Activated naive CD8-positive, alpha-beta T cell treated with anti-CD3 and anti-CD28 coated beads, Interleukin-2, amount 50 U/mL, for 16 hours (primary cell): ENCODE measurements around the gene NES.

Source experiments
- DNase-seq: peaks from one replicate; pipeline ENCODE4 v3.0.0-alpha.2; 2020; ENCODE audit warnings: low read depth, low spot score

Gene NES

DNA sequence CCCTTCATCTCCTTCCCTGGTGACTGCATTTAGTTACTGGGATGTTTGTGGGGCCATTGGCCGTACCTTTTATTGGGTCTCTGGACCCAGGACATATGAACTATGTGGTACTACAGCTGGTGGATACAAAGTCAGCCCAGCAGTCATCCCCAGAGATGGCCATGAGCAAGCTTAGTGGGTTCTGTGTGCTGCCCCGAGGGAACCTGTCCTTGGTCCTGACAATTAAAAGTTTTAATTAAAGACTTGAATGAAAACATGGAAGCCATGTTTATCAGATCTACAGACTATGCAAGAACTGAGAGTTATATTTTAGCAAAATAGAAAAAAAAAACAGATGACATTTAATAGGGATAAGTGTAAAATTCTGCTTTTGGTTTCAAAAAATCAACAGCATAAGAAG, 2.8 kb upstream of the NES start:
- no peak for DNase-seq

DNA sequence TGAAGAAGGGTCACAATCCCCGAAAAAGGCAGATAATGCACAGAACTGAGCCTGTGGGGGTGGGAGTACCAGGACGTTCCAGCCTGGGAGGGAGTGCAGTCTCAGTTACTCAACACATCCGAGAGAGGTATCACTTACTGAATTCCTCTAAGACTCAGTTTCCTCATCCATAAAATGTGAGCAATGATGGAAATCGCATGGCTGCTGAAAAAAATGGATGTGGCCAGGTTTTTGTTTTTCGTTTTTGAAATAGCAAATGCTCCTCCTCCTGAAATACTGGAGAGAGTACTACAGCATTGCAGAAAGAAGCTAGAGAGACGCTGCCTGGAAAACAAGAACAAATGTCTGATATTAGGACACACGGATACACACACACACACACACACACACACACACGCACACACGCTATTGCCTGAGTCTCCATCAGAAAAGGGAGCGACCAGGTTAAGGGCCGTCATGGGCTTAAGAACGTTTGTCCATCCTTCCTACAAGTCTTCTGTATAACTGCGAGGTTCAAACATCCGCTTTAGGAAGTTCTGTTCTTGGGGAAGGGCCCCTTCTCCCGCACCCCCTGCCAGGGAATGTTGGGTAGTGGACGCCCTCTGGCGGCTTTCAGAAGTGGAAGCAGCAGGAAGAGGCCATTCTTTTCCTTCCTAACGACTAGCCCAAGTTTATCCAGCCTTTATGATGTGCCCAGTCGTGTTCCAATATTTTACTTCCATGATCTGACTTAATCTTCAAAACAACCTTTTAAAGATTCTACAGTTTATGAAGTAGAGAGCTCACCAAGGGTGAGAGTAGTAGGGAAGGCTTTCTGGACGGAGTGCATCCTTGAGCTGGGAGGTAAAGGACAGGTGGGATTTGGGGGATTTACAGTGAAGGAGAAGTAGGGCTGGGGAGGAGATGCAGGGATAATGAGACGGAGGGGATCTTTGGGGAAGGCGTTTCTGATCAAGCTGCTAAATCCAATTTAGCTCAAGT, 699 bp upstream of the NES start:
- no peak for DNase-seq

- no peak for DNase-seq
These were observed 940 bp downstream of the NES start for GRCh38 chr1:156676114-156676819.

GRCh38 chr1:156675210-156676113, 1.7 kb downstream of the NES start:
- DNase-seq: no peak

DNA sequence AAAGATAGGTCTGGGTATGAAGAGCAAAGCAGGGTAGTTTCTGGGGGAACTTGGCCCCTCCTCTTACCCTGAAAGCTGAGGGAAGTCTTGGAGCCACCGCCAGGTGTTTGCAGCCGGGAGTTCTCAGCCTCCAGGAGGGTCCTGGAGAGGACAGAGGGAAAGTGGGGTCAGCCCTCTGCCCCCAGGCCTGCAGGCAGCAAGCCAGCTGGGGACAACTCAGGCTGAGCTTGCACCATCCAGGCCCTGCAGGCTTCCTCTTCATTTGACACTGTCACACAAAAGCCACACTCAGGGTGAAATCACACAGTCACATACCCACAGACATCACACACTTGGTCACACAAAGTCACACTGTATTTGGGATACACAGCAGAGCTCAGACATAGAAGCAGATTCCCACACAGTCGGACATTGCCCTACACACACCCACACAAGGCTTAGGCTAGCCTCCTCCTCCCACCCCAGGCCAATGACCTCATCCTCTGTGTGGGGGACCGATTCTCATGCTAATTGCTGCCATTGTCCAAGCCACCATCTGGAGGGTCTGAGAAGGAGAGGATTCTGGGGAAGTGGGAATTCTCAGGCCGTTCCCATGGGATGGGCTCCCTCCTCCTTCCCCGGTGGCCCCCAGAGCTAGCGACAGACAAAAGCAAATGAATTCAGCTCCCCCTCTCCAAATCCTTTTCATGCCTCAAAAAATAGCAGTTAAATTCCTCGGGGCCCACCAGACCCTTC, 3.7 kb downstream of the NES start:
- DNase-seq: no peak

- DNase-seq: no peak
These were observed 5.4 kb downstream of the NES start for GRCh38 chr1:156671804-156672203.

- no peak for DNase-seq
These were observed 6.4 kb downstream of the NES start for GRCh38 chr1:156670791-156671190.

DNA sequence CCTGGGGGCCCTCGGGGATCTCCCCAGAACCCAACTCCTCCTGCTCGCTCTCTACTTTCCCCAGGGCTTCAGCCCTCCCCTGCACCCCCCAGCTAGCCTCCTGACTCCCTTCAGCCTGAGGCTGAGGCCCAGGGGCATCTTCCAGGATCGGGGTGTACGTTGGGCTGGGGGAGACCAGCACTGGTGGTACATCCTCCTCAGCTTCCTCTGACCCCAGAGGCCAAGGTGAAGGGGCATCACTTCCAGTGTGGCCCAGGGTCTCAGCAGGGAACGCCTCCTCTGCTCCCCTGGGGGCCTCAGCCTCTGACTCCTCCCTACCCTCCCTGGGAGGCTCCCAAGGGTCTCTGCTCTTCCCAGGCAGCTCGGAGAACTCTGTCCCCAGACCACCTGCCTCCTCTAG, 6.8 kb downstream of the NES start:
- DNase-seq: no peak

- DNase-seq: no peak
These were observed 7.4 kb downstream of the NES start for GRCh38 chr1:156669794-156670193.

DNA sequence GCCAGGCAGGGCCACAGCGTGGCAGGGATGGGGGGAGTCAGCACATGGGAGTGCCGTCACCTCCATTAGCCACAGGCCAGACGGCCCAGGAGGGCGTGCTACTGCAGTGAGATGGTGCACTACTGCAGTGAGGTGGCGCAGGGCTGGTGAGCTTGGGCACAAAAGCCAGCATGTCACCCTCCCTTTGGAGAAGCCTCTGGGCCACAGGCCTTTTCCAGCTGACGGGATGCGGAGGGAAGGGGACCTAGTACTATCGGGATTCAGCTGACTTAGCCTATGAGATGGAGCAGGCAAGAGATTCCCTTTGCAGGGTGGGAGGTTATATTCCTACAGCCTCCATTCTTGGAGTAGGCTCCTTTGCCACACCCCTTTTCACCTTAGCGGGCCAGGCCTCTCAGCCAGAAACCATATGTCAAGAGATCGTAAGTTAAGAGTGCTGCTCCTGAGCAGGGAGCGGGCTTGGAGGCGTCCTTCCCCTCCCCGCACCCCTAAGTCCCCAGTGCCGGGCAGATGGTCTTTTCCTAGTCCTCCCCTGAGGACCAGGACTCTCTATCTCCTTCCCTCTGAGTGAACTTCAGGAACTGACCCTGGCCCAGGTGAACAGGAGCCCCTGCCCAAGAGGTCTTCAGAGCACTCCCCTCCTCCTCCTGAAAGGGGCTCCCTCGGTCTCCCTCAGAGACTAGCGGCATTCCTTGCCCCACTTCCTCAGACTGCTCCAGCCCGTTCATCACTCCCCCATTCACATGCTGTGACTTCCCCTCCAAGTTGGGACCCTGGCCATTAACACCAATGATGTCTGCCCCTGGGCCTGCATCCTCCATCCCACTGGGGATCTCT, 8.2 kb downstream of the NES start:
- DNase-seq: no peak

- no peak for DNase-seq
These were observed 9.1 kb downstream of the NES start for GRCh38 chr1:156667968-156668709.

- DNase-seq: no peak
These were observed 9.6 kb downstream of the NES start for GRCh38 chr1:156667610-156667967.

DNA sequence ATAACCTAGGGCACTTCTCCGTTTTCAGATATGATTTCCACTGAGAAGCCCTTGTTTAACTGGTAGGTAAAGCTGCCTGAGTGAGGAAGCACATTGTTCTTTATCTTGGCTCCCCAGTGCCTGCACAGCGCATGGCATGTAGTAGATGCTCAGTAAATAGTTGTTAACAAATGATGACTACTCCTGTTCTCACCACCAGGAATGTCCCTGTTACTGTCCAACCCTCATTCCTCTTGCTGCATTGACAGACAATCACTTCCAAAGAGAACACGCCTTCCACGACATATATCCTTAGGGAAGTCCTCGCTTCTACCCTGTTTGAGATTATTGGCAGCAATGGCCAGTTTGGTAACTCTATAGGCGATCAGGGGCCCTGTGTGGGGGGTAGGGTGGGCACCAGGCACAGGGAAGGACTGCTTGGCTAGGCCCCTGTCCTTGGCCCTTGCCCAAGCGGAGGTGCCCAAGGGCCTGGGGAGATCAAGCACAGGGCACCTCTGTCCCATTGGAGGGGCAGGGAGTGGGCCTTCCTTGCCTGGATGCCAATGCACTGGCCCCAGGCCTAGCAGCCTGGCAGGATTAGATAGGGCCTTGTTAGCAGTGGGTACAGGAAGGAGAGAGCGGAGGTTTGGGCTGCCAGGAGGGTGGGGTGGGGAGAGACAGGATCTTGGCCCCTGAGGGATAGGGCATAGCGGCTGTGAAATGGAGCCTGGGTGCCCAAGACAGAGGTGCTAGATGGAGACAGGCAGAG, 10.2 kb downstream of the NES start:
- no peak for DNase-seq

DNA sequence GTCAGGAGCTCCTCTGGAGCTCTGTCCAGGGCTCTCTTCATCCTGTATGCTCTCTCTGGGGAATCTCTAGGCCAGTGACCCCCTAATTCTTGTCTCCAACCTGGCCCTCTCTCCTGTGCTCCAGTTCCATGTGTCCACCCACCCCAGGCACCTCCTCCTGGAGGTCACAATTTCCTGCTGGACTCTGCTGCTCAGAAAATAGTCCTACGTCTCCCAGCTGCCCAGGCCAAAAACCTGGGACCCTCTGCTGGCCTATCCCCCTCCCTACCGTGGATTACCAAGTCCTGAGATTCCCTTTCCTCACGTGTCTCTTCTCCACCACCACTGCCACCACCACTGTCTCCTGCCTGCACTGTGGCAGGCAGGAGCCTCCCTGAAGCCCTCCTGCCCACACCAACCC, 11.7 kb downstream of the NES start:
- no peak for DNase-seq

- DNase-seq: no peak
These were observed 12.3 kb downstream of the NES start for GRCh38 chr1:156664767-156665411.

DNA sequence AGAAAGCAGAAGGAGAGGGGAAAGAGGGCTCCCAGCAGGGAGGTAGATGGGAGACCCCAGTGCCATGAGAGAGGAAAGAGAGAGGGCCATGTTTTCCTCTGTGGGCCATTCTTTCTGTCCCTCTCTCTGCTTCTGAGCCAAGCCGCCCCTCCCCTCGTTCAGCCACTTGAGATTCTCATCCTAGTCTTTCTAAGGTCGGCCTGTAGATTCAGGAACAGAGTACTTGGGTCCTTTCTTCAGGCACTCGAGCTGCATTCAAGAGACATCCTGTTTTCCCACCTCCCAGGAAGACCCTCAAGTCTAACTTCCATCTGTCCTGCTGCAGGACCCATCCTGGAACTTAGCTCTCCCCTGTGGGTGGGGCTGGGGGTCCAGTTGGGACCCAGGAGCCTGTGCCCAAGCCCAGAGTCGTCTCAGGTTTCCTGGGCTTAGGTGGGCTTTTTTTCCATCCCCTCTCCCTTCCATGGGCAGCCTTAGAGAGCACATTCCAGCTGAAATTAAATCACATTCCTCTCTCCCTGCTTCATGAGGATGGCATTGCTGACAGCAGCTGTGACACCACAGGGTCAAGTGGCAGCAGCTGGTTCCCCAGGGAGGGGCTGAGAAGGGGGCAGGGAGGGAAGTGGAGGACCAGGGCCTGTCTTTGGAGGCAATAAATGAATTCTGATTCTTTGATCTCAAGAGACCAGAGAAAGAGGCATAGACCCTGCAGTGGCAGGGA, 13.0 kb downstream of the NES start:
- no peak for DNase-seq

- DNase-seq: no peak
These were observed 14.0 kb downstream of the NES start for GRCh38 chr1:156663178-156663577.

DNA sequence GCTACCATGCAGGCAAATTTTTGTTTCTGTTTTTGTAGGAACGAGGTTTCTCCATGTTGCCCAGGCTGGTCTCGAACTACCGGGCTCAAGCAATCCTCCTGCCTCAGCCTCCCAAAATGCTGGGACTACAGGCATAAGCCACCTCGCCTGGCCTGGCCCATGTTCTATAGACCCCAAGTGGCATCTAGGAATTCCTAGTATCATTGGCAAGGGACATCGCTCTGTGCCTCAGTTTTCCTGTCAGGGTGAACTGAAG, 14.5 kb downstream of the NES start:
- no peak for DNase-seq
